HepG2 (cell line): ENCODE results near the gene OR2C1. TPM values are rescaled to one million over a fixed set of nuclear protein-coding genes. Genes with fewer than 3 reads are reported as not detected.
A peak's percentile ranks its signal among the peaks of the same experiment; 100 is the strongest.

ENCODE experiments used
- HNF4A ChIP-seq: sonication (generic); formaldehyde crosslinking; IDR thresholded peaks from 2 replicates; pipeline ENCODE4 v1.4.0; 2020; ENCODE audit warnings: missing genetic modification reagents
- PRPF4 ChIP-seq: fragments of 200-400 bp; formaldehyde crosslinking; IDR thresholded peaks from 2 replicates; pipeline ENCODE4 v1.6.1; 2016; ENCODE audit warnings: low read length, low read depth; ENCODE audit not compliant: poor library complexity, severe bottlenecking
- RBFOX2 ChIP-seq: fragments of 200-400 bp; formaldehyde crosslinking; IDR thresholded peaks from 2 replicates; pipeline ENCODE4 v1.6.1; 2017; ENCODE audit warnings: low read depth, mild to moderate bottlenecking, low read length
- TEAD2 ChIP-seq: sonication (generic); formaldehyde crosslinking; IDR thresholded peaks from 2 replicates; pipeline ENCODE4 v1.9.0; 2021; ENCODE audit warnings: missing genetic modification reagents
- ZFY ChIP-seq: sonication (generic); formaldehyde crosslinking; IDR thresholded peaks from 2 replicates; pipeline ENCODE4 v1.4.0; 2020; ENCODE audit warnings: missing genetic modification reagents
- ZNF546 ChIP-seq: sonication (generic); formaldehyde crosslinking; conservative IDR thresholded peaks from 2 replicates; pipeline ENCODE4 v1.8.1; 2023; ENCODE audit warnings: mild to moderate bottlenecking, missing genetic modification reagents
- polyA plus RNA-seq, 8 experiments: library from polyadenylated mRNA; depleted of rRNA in 3 of 8; stranded (reverse) in 7 of 8; unstranded in 1 of 8; fragments of >200 nt; fragmentation: Illumina TruSeq in 4 of 8; extraction: Trizol in 4 of 8; gene quantifications; 2 replicates each; pipeline versions ENCODE4 v1.2.1 to v1.2.3, GENCODE V29; 2011 to 2016; ENCODE audit warnings: low read depth in 4 of 8, missing spikeins in 1 of 8, mixed read lengths in 1 of 8; ENCODE audit not compliant: insufficient read depth in 1 of 8
- total RNA-seq, 5 experiments: library from RNA; depleted of rRNA; stranded (reverse); fragments of >200 nt; fragmentation: Illumina TruSeq; extraction: Trizol; gene quantifications; 2 replicates each; pipeline ENCODE4 v1.2.3, GENCODE V29; 2016; ENCODE audit warnings: low read depth in 1 of 5
- TF ChIP-seq, protein P1 (sequence below): sonication (generic); formaldehyde crosslinking; IDR thresholded peaks from 2 replicates; pipeline ENCODE4 v1.4.0; 2020; ENCODE audit warnings: missing genetic modification reagents, borderline replicate concordance
- TF ChIP-seq, protein P2 (sequence below): sonication (generic); formaldehyde crosslinking; IDR thresholded peaks from 2 replicates; pipeline ENCODE4 v1.9.0; 2021; ENCODE audit warnings: missing genetic modification reagents, mild to moderate bottlenecking, borderline replicate concordance
- TF ChIP-seq, protein P3 (sequence below): sonication (generic); formaldehyde crosslinking; IDR thresholded peaks from 2 replicates; pipeline ENCODE4 v1.4.0; 2020; ENCODE audit warnings: missing genetic modification reagents
- TF ChIP-seq, protein P4 (sequence below): sonication (generic); formaldehyde crosslinking; IDR thresholded peaks from 2 replicates; pipeline ENCODE4 v1.5.0; 2020; ENCODE audit warnings: mild to moderate bottlenecking, missing genetic modification reagents, borderline replicate concordance
- TF ChIP-seq, protein P5 (sequence below): sonication (generic); formaldehyde crosslinking; IDR thresholded peaks from 2 replicates; pipeline ENCODE4 v1.5.0; 2020; ENCODE audit warnings: mild to moderate bottlenecking, missing genetic modification reagents

The OR2C1 gene
- total and polyA plus RNA-seq, 2 of the 13 experiments (the other 11 are each of a cell fraction or from before 2014, with no cell fraction given), result not detected

DNA sequence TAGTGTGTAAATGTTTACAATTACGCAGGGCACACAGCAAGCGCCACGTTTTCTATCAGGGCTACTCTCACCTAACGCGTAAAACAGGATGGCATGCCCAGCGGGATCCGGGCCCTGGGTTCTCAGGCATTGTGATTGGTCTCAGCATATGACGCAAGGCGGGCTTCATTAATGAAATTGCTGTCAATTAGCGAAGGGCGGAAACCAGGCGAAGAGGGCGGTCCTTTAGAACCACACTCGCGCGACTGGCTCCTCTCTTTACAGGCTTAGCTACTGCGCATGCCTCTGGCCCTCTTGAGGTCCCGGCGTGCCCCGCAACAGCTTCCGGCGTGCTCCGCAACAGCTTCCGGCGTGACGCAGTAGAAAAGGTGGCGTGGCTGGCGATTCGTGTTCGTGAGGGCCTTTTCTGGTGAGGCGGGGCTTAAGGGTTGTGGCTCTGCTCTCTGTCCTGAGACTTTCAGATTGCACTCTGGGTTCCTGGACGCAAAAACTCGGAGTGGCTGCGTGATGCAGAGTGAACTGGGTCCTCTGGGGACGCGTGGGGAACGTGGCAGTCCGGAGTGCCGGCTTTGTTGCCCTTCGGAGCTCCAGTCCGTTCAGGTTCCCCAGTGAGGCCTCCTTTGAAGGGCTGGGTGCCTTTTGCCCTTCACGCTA lies 9.2 kb downstream of the OR2C1 start (continued):
- TF ChIP-seq, protein P1, sequence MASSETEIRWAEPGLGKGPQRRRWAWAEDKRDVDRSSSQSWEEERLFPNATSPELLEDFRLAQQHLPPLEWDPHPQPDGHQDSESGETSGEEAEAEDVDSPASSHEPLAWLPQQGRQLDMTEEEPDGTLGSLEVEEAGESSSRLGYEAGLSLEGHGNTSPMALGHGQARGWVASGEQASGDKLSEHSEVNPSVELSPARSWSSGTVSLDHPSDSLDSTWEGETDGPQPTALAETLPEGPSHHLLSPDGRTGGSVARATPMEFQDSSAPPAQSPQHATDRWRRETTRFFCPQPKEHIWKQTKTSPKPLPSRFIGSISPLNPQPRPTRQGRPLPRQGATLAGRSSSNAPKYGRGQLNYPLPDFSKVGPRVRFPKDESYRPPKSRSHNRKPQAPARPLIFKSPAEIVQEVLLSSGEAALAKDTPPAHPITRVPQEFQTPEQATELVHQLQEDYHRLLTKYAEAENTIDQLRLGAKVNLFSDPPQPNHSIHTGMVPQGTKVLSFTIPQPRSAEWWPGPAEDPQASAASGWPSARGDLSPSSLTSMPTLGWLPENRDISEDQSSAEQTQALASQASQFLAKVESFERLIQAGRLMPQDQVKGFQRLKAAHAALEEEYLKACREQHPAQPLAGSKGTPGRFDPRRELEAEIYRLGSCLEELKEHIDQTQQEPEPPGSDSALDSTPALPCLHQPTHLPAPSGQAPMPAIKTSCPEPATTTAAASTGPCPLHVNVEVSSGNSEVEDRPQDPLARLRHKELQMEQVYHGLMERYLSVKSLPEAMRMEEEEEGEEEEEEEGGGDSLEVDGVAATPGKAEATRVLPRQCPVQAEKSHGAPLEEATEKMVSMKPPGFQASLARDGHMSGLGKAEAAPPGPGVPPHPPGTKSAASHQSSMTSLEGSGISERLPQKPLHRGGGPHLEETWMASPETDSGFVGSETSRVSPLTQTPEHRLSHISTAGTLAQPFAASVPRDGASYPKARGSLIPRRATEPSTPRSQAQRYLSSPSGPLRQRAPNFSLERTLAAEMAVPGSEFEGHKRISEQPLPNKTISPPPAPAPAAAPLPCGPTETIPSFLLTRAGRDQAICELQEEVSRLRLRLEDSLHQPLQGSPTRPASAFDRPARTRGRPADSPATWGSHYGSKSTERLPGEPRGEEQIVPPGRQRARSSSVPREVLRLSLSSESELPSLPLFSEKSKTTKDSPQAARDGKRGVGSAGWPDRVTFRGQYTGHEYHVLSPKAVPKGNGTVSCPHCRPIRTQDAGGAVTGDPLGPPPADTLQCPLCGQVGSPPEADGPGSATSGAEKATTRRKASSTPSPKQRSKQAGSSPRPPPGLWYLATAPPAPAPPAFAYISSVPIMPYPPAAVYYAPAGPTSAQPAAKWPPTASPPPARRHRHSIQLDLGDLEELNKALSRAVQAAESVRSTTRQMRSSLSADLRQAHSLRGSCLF (CRISPR knock-in tag), result no peak
- TF ChIP-seq, protein P2, sequence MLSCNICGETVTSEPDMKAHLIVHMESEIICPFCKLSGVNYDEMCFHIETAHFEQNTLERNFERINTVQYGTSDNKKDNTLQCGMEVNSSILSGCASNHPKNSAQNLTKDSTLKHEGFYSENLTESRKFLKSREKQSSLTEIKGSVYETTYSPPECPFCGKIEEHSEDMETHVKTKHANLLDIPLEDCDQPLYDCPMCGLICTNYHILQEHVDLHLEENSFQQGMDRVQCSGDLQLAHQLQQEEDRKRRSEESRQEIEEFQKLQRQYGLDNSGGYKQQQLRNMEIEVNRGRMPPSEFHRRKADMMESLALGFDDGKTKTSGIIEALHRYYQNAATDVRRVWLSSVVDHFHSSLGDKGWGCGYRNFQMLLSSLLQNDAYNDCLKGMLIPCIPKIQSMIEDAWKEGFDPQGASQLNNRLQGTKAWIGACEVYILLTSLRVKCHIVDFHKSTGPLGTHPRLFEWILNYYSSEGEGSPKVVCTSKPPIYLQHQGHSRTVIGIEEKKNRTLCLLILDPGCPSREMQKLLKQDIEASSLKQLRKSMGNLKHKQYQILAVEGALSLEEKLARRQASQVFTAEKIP (CRISPR knock-in tag), result no peak
- TF ChIP-seq HNF4A (CRISPR knock-in tag), result no peak
- TF ChIP-seq, protein P3, sequence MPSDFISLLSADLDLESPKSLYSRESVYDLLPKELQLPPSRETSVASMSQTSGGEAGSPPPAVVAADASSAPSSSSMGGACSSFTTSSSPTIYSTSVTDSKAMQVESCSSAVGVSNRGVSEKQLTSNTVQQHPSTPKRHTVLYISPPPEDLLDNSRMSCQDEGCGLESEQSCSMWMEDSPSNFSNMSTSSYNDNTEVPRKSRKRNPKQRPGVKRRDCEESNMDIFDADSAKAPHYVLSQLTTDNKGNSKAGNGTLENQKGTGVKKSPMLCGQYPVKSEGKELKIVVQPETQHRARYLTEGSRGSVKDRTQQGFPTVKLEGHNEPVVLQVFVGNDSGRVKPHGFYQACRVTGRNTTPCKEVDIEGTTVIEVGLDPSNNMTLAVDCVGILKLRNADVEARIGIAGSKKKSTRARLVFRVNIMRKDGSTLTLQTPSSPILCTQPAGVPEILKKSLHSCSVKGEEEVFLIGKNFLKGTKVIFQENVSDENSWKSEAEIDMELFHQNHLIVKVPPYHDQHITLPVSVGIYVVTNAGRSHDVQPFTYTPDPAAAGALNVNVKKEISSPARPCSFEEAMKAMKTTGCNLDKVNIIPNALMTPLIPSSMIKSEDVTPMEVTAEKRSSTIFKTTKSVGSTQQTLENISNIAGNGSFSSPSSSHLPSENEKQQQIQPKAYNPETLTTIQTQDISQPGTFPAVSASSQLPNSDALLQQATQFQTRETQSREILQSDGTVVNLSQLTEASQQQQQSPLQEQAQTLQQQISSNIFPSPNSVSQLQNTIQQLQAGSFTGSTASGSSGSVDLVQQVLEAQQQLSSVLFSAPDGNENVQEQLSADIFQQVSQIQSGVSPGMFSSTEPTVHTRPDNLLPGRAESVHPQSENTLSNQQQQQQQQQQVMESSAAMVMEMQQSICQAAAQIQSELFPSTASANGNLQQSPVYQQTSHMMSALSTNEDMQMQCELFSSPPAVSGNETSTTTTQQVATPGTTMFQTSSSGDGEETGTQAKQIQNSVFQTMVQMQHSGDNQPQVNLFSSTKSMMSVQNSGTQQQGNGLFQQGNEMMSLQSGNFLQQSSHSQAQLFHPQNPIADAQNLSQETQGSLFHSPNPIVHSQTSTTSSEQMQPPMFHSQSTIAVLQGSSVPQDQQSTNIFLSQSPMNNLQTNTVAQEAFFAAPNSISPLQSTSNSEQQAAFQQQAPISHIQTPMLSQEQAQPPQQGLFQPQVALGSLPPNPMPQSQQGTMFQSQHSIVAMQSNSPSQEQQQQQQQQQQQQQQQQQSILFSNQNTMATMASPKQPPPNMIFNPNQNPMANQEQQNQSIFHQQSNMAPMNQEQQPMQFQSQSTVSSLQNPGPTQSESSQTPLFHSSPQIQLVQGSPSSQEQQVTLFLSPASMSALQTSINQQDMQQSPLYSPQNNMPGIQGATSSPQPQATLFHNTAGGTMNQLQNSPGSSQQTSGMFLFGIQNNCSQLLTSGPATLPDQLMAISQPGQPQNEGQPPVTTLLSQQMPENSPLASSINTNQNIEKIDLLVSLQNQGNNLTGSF (CRISPR knock-in tag), result no peak
- peak; percentile 71 for TF ChIP-seq ZFY
- no peak for TF ChIP-seq TEAD2 (CRISPR knock-in tag)
- TF ChIP-seq, protein P4, sequence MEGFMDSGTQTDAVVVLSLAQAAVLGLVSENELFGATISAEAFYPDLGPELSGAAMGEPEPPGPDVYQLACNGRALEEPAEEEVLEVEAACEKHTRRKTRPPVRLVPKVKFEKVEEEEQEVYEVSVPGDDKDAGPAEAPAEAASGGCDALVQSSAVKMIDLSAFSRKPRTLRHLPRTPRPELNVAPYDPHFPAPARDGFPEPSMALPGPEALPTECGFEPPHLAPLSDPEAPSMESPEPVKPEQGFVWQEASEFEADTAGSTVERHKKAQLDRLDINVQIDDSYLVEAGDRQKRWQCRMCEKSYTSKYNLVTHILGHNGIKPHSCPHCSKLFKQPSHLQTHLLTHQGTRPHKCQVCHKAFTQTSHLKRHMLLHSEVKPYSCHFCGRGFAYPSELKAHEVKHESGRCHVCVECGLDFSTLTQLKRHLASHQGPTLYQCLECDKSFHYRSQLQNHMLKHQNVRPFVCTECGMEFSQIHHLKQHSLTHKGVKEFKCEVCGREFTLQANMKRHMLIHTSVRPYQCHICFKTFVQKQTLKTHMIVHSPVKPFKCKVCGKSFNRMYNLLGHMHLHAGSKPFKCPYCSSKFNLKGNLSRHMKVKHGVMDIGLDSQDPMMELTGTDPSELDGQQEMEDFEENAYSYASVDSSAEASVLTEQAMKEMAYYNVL (CRISPR knock-in tag), result no peak
- TF ChIP-seq, protein P5, sequence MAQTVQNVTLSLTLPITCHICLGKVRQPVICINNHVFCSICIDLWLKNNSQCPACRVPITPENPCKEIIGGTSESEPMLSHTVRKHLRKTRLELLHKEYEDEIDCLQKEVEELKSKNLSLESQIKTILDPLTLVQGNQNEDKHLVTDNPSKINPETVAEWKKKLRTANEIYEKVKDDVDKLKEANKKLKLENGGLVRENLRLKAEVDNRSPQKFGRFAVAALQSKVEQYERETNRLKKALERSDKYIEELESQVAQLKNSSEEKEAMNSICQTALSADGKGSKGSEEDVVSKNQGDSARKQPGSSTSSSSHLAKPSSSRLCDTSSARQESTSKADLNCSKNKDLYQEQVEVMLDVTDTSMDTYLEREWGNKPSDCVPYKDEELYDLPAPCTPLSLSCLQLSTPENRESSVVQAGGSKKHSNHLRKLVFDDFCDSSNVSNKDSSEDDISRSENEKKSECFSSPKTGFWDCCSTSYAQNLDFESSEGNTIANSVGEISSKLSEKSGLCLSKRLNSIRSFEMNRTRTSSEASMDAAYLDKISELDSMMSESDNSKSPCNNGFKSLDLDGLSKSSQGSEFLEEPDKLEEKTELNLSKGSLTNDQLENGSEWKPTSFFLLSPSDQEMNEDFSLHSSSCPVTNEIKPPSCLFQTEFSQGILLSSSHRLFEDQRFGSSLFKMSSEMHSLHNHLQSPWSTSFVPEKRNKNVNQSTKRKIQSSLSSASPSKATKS (CRISPR knock-in tag), result no peak
- no peak for TF ChIP-seq ZNF546
- no peak for TF ChIP-seq PRPF4
- peak; percentile 66 for TF ChIP-seq RBFOX2
